NOMO-1 (cell line): ENCODE results near the gene GALNT17.
"Not testable (repeated sequence)": the region's sequence is repeated elsewhere in the genome, so short reads cannot be mapped to it uniquely, and the experiment has no call there.

ENCODE experiments used
- DNase-seq, 2 experiments: peaks; one replicate each; lab custom pipeline; 2025; ENCODE audit not compliant: unreplicated experiment in 2 of 2; lab: John Stamatoyannopoulos, UW

Gene GALNT17

GRCh38 chr7:71604818-71605414 is 473.0 kb downstream of the GALNT17 start:
- no peak for DNase-seq

GRCh38 chr7:71611986-71612385 is 480.0 kb downstream of the GALNT17 start:
- DNase-seq = no peak

GRCh38 chr7:71612911-71613310 is 481.0 kb downstream of the GALNT17 start:
- DNase-seq = no peak

GRCh38 chr7:71613313-71613712 is 481.4 kb downstream of the GALNT17 start:
- no peak for DNase-seq

- DNase-seq = no peak
Measured at GRCh38 chr7:71615017-71615416, 483.1 kb downstream of the GALNT17 start.

GRCh38 chr7:71616217-71616616 is 484.3 kb downstream of the GALNT17 start:
- DNase-seq = no peak

- no peak for DNase-seq
Measured at GRCh38 chr7:71618278-71618677, 486.3 kb downstream of the GALNT17 start.

- DNase-seq = no peak
Measured at GRCh38 chr7:71625545-71625944, 493.6 kb downstream of the GALNT17 start.

- DNase-seq = no peak
Measured at GRCh38 chr7:71626206-71626605, 494.3 kb downstream of the GALNT17 start.

GRCh38 chr7:71627651-71628050 is 495.7 kb downstream of the GALNT17 start:
- no peak for DNase-seq

- no peak for DNase-seq
Measured at GRCh38 chr7:71630516-71630915, 498.6 kb downstream of the GALNT17 start.

GRCh38 chr7:71633551-71634008 is 501.6 kb downstream of the GALNT17 start:
- DNase-seq = no peak

GRCh38 chr7:71635849-71636248 is 503.9 kb downstream of the GALNT17 start:
- DNase-seq = not testable (repeated sequence)

- no peak for DNase-seq
Measured at GRCh38 chr7:71636329-71636728, 504.4 kb downstream of the GALNT17 start.

GRCh38 chr7:71637578-71637977 is 505.6 kb downstream of the GALNT17 start:
- DNase-seq = no peak

- no peak for DNase-seq
Measured at GRCh38 chr7:71638108-71638507, 506.2 kb downstream of the GALNT17 start.

GRCh38 chr7:71639382-71640085 is 507.6 kb downstream of the GALNT17 start:
- no peak for DNase-seq

- not testable (repeated sequence) for DNase-seq
Measured at GRCh38 chr7:71643031-71643430, 511.1 kb downstream of the GALNT17 start.

GRCh38 chr7:71645836-71646235 is 513.9 kb downstream of the GALNT17 start:
- no peak for DNase-seq

GRCh38 chr7:71649812-71650211 is 517.9 kb downstream of the GALNT17 start:
- no peak for DNase-seq

- no peak for DNase-seq
Measured at GRCh38 chr7:71650653-71651337, 518.9 kb downstream of the GALNT17 start.

GRCh38 chr7:71652510-71652909 is 520.6 kb downstream of the GALNT17 start:
- DNase-seq = no peak
